ENCODE data around the gene CLMN.
"Not testable (repeated sequence)": the region's sequence is repeated elsewhere in the genome, so short reads cannot be mapped to it uniquely, and the experiment has no call there.

CLMN gene

DNA sequence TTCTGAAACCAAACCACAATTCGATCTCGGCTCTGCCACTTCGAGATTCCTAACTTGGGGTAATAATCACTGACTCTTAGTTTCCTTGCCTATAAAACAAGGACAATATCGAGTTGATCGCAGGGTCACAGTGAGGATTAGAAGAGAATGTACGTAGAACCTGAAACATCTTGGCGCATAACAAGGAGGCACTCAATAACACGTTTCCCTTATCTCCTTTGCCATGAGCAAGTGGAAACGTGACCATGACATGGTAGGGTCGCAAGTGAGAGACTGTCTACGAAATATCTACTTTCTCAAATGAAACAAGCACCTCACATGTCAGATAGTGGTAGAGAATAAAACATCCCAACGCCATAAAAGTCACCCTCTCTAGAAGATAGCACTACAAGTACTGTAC, 164.7 kb downstream of the CLMN start:
- no peak for DNase-seq

DNA sequence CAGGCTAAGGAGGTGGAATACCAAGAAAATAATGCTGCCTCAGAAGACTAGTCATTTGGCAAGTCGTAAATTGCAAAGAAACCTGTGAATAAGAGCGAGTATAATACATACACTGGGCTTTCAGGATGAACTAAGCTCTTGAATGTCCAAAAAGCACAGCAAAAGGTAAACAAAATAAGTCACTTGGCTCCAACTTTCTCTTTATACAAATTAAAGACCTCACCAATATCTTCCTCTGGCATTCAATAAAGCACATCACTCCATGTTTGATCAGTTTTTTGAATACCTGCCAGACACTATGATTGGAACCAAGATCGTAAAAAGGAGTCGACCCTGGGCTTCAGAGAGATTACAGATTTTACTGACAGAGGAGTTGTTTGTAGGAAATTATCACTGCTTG, 165.8 kb downstream of the CLMN start:
- no peak for DNase-seq

DNA sequence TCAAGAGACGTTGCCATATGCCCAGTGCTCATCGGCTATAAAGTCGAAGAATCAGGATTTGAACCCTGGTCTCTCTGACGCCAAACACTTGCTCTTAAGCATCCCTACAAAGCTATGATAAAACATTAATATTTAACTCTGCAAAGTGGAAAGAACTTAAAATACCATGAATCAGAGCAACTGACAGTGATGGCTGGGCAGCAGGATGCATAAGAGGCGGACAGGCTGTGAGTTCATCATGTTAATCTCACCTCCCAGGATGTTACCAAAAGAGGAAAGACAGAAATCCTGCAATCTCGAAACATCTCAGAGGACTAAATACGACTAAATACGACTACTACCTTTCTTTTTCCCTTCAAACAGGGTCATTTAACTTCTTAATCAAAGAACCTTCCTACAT, 168.1 kb downstream of the CLMN start:
- no peak for DNase-seq

DNA sequence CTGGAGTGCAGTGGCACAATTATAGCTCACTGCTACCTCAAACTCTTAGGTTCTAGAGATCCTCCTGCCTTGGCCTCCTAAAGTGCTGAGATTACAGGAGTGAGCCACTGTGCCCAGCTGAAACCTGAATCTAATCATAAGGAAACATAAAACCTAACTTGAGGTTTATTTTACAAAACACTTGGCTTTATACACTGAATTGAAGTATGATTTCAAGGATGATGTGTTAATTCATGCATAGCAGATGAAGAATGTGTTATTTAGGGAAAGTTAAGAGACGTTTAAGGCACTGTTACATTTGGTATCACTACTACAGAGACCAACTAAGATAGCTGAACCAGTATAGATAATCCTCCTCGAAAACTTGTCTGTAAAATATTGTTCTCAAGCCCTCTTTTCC, 168.8 kb downstream of the CLMN start:
- DNase-seq: no peak

DNA sequence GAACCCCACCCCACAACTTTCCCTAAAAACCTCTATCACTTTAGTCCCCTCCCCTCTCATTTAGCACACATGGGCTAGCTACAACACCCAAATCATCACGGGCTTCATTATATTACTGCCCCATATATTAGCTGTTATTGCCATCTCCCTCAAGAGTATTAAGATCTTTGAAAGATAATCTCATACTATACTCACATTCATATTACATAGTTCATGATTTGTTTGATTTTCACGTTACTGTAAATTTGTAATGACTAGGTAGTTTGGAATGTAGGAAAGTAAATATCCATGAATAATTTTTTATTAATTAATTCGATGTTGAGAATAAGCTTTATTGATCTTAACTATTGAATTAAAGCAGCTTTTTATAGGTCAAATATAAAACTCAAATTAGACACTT, 170.3 kb downstream of the CLMN start:
- no peak for DNase-seq

DNA sequence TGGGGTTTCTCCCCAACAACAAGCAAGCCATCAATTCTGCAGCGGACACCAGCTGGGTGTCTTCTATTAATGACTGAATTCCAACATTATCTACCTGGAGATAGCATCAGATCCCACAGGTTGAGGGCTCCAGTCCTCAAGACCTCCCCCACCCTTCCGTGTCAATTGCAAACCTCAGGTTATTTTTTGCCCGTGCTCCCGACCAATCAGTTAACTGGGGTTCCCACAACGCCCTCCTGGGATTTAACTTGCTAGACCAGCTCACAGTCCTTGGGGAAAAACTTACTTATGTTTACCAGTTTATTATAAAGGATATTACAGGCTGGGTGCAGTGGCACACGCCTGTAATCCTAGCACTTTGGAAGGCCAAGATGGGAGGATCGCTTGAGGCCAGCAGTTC, 172.1 kb downstream of the CLMN start:
- DNase-seq: no peak

DNA sequence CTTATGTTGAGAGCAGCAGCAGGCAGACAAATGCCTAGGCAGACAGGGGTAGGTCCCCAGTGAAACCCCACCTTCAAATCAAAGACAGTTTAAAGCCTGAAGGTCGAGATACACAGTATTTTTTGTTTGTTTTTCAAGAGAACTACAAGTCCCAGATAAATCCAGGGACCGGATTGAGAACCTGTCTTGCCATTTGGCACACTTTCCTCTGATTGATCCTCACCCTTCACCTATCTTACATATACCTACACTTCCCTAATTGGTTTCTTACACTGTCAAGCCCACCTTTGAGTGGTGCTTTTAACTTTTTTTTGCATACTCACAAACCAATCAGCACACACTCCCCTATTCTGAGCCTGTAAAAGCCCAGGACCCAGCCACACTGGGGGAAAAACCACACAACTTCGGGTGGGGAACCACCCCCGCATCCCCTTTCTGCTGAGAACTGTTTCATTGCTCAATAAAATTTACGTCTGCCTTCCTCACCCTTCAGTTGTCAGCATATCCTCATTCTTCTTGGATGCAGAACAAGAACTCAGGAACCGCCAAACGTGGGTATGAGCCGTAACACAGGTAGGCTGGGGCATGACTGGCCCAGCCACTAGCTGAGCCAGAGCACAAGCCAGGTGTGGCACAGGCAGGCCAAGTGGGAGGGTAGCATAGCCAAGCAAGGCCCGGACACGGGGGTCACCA, 173.5 kb downstream of the CLMN start:
- DNase-seq: no peak

DNA sequence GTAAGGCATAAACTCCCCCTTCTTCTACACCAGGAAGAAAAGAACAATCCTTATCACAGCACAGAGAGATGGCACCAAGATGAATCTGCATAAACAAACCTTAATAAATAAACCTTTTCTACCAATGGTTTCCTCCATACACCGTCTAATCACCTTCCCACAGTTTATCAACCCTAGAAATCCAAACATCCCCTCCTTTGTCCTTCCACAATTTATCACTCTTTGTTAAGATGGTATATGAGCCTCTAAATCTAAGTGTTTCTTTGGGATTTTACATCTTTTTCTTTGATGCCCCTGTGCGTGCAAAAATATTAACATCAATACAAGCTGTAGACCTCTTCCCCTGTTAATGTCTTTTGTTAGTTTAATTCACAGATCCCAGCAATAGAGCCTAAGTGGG, 174.9 kb downstream of the CLMN start:
- DNase-seq: no peak

DNA sequence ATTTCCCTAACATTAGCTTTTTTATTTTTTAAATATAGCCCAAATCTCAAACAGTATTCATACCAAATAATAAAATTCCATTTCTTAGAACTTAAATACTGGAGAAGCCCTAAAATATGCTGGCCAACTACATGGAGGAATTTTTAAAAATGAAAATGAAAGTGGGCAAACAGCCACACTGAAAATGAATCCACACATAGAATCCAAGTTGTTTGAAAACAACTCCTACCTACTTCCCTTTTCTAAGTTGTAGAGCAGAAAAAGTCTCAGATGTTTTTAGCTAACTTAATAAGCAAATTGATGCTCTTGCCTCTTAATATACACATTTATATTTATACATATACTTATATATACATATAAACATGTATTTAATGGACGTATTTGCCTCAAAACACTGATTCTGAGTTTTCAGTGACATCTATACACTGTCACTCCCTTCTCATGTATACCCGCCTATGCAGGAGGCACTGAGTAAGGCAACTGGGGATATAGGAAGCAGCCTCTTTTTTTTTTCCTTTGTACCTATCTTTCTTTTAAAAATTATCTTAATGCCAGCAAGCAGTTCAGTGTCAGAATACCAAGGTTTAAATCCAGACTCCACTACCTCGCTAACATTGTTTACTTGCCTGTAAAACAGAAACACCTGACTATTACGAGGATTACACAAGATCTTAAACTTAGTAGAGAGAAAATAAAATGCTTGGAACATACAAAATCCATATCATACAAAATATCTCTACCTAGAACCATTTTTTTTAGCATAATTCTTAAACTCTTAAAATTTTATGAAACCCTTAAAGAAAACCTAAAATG, 175.7 kb downstream of the CLMN start:
- no peak for DNase-seq

DNA sequence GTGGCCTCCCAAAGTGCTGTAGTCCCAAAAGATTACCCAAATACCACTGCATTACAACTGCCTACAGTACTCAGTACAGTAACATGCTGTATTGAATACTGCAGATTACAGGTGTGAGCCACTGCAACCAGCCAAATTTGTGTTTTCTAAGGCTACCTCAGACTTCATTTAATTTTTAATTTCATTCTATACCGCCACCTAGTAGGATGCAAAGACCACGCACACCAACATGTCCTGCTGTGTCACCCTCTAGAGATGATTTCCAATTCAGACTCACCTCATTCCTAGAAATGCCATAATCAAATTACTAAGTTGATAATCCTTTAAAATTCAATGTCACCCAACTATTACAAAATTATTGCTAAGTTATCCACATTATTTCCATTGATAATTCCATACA, 177.5 kb downstream of the CLMN start:
- no peak for DNase-seq

DNA sequence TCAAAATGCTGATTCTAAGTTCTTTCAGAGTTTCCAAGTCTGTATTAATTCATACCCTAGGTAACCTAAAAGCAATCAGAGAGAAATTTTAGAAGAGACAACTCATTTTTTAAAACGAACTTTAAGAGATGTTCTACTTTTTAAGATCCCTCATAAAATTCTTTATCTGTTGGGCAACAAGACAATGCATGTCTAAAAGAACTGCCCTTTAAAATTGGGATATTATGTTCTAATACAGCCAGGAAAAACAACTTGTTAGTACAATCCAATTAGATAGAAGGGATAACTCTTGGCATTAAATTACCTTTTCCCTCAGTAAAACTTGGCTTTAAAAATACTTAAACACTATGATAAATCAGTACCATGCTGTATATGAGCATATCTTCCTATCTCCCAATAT, 178.0 kb downstream of the CLMN start:
- DNase-seq: no peak

DNA sequence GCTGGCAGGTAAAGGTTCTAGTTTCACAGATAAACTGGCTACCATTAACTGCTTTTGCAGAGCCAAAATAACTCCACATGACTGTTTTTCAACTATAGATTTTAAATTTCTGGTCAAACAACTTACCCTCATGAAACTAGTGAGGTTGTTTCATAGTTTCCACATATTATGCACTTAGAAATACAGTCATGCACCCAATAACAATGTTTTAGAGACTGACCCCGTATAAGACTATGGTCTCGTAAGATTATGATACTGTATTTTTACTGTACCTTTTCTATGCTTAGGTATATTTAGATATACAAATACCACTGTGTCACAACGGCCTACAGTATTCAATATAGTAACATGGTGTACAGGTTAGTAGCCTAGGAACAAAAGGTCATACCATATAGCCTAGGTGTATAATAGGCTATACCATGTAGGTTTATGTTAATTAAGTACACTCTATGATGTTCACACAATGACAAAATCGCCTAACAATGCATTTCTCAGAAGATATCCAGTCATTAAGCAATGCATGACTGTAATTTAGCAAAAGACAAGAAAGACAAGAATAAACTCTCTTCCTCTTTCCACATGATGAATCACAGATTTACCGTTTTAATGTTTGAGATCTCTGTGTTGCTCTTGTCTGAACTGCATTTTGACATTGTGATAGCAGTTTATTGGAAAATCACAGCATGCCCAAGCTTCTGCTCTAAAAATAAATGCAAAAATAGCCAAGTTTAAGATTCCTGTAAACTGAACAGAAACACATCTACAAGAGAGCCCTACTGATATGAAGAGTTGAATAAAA, 179.4 kb downstream of the CLMN start:
- no peak for DNase-seq

DNA sequence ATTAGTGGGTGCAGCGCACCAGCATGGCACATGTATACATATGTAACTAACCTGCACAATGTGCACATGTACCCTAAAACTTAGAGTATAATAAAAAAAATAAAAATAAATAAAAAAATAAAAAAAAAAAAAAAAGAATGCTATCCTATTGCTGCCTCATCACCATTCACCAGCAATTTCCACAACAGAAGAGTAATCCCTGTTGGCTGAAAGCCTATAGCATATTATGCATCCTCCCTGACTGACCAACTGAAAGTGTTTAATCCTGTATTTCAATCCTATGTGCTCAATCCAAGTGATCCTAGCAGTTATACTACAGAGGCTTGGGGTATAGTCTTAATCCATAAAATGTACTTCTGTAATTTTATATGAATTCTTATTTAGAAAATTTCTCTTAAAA, 180.8 kb downstream of the CLMN start:
- no peak for DNase-seq

DNA sequence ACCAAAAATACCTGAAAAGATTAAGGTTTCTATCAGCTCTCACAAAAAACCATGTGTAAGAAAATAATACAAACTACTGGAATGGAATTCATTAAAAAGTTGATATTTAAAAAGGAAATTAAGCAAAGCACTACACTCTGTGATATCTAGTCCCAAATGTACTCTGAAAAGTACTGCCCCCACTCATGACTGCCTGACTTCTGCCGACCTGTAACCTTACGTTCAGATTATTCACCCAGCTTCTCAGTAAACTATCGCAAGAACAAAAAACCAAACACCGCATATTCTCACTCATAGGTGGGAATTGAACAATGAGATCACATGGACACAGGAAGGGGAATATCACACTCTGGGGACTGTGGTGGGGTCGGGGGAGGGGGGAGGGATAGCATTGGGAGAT, 181.3 kb downstream of the CLMN start:
- DNase-seq: not testable (repeated sequence)

DNA sequence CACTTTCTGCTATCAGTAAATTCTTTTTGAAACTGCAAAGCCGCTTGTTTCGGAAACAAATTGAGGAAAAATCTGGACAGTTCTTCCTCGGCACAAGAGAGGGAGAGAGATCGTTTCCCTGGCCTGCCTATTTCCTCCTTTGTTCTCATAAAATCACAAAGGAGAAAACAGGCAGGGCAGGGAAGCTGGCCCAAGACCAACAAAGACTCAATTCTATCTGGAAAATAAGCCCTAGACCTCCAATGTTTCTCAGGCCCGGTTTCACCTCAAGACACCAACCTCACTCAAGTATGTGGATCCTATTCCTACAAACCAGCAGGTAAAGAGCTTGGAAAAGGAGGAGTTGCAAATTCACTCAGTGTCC, 181.9 kb downstream of the CLMN start:
- no peak for DNase-seq

DNA sequence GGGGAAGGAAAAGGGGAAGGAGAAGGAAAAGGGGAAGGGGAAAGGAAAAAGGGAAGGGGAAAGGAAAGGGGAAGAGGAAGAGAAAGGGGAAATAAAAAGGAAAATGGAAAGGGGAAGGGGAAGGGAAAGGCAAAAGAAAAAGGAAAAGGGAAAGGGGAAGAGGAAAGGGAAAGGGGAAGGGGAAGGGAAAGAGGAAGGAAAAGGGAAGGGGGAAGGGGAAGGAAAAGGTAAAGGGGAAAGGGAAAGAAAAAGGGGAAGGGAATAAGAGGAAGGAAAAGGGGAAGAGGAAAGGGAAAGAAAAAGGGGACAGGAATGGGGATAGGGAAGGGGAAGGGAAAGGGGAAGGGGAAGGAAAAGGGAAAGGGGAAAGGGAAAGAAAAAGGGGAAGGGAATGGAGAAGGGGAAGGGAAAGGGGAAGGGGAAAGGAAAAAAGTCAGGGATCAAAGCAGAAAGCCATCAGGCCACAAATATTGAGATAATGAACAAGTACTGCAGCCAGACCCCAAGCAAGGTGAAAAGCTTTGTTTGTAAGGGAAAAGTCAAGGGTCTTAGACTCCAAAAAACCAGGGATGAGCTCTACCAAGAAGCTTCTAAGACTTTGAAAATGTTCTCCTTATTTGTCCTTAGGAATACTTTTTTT, 182.4 kb downstream of the CLMN start:
- DNase-seq: no peak

DNA sequence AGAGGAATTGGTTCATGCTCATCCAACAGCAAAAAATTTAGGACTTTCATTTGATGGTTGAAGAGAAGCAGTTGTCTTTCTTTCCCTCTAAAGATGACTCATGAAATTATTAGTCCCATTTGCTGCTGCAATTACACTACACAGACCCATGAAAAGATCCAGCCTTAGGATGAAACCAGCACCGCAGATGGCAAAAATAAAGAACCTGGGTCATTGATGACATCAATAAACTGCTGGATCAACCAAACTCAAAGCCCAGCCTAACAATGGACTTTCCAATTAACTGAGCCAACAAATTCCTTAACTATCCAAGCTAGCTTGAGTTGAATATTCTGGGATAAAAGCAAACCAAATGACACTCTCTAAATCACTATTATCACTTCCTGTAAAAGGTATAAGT, 183.1 kb downstream of the CLMN start:
- no peak for DNase-seq

DNA sequence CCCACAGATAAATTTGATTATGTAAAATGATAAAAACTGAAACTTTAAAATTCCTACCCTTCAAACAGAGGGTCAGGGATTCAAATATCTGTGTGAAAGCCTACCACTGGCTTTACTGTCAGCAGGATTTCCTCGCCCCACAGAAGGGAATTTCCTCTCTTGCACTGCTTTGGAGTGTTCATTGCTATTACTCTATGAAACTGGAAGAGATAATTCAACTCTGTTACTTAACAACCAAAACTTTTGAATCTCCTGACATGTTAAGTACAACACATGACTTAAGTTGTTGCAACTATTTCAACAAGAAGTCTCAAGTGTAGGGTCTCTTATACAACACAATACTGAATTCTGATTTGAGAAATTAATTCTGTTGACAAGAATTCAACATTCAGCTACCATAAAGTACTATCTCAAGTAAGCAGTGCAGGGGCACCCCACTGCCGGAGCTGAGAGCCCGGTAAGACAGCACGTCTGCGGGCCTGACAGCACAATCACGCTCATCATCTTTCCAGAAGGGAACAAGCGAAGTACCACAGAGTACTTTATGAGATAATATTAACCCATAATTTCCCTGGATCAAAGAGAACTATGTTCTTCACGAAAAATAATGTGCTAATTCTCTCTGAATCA, 185.3 kb downstream of the CLMN start:
- no peak for DNase-seq

DNA sequence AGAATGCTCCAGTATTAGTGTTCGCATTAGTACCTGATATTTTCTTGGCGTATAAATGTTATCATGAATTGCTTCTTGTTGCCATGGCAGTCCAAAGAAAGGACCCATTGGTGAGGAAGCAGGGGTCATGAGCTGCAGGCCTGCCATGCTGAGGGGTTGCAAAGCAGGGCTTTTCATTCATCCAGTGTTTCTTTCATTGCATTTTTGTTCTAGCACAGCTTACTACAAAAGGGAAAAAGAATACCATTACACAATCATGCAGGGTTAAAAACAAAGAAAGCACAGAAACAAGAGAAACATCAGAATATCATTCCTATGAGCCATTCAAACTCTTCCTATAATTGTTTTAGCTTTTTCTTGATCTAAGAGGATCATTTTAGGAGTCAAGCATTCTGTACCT, 186.4 kb downstream of the CLMN start:
- no peak for DNase-seq

DNA sequence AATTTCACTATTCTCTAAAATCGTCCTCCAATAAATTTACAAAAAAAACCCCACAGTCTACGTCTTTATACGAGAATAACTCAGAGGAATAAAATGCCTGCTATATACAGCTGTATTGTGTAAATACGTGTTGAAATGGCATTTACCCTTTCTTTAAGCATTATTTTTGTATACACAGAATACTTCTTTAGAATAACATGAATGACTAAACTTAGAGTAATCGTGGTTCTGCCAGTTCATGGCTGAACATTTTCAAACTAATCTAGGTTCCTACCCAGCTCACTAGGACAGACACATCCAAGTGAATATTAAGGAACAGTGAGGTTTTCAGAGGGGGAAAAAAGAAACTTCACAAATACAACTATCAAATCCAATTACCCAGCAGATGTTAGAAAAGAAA, 186.9 kb downstream of the CLMN start:
- DNase-seq: no peak
